SJCRH30 (cell line): ENCODE data around the gene SRSF7. TPM values are rescaled to one million over a fixed set of nuclear protein-coding genes. Genes with fewer than 3 reads are reported as not detected.
"Not testable (repeated sequence)": the region's sequence is repeated elsewhere in the genome, so short reads cannot be mapped to it uniquely, and the experiment has no call there.

Experiments
- DNase-seq, 2 experiments: peaks; one replicate each; pipeline ENCODE4 v3.0.0-alpha.2; 2015 to 2020
- H3K27ac ChIP-seq: fragments of 250-450 bp; sonication (Bioruptor Pico); 2 replicates; pipeline ENCODE4 v1.5.1; 2020; ENCODE audit warnings: mild to moderate bottlenecking, moderate library complexity
- H3K27me3 ChIP-seq: fragments of 250-450 bp; sonication (Bioruptor Pico); 2 replicates; pipeline ENCODE4 v1.5.1; 2020; ENCODE audit warnings: mild to moderate bottlenecking, moderate library complexity
- H3K36me3 ChIP-seq: fragments of 250-450 bp; sonication (Bioruptor Pico); 2 replicates; pipeline ENCODE4 v1.5.1; 2020; ENCODE audit warnings: mild to moderate bottlenecking, moderate library complexity
- H3K4me1 ChIP-seq: fragments of 250-450 bp; sonication (Bioruptor Pico); 2 replicates; pipeline ENCODE4 v1.5.1; 2020; ENCODE audit warnings: mild to moderate bottlenecking, moderate library complexity
- H3K4me3 ChIP-seq: fragments of 250-450 bp; sonication (Bioruptor Pico); 2 replicates; pipeline ENCODE4 v1.5.1; 2020; ENCODE audit warnings: mild to moderate bottlenecking, moderate library complexity
- H3K9me3 ChIP-seq: fragments of 250-450 bp; sonication (Bioruptor Pico); replicated peaks from 2 replicates; pipeline ENCODE4 v1.5.1; 2020; ENCODE audit warnings: mild to moderate bottlenecking, moderate library complexity
- total RNA-seq: library from RNA; depleted of rRNA; stranded (reverse); fragments of >200 nt; shearing (Covaris generic); gene quantifications from 2 replicates; pipeline ENCODE4 v1.2.3, GENCODE V29; 2014

SRSF7 gene
- total RNA-seq, 1 experiment from 2014 or later = 367 TPM

GRCh38 chr2:38775097-38775920, 24.1 kb upstream of the SRSF7 start:
- 0 out of 2 replicates have a peak, but pooled peaks cover 2% of the 10 kb centered on the region for H3K36me3 ChIP-seq
- no peak overlapping the region for H3K27ac ChIP-seq
- H3K27me3 ChIP-seq = no peaks in the 10 kb centered on the region
- peaks cover 11% of the 10 kb centered on the region for H3K4me1 ChIP-seq
- no peaks in the 10 kb centered on the region for H3K9me3 ChIP-seq
- no peak for DNase-seq
- H3K4me3 ChIP-seq = no peak overlapping the region

- peak; percentile 85 for DNase-seq
- H3K27ac ChIP-seq = peak overlapping the region; percentile 44
- H3K4me1 ChIP-seq = peaks cover 32% of the 10 kb centered on the region
- H3K9me3 ChIP-seq = no peaks in the 10 kb centered on the region
- H3K36me3 ChIP-seq = no peaks in the 10 kb centered on the region
- no peak overlapping the region for H3K4me3 ChIP-seq
- no peaks in the 10 kb centered on the region for H3K27me3 ChIP-seq
These were observed 20.5 kb upstream of the SRSF7 start for GRCh38 chr2:38771632-38772031.

- Histone ChIP-seq H3K4me1 (peaks cover 21% of the 10 kb centered on the region), H3K27me3 (0 out of 2 replicates have a peak, but pooled peaks cover 3% of the 10 kb centered on the region), H3K27ac (no peak overlapping the region), H3K36me3 (no peaks in the 10 kb centered on the region), H3K9me3 (no peaks in the 10 kb centered on the region), H3K4me3 (no peak overlapping the region)
- no peak for DNase-seq
These were observed 14.4 kb upstream of the SRSF7 start for GRCh38 chr2:38765551-38765950.

- peaks cover 21% of the 10 kb centered on the region for H3K4me1 ChIP-seq
- no peaks in the 10 kb centered on the region for H3K36me3 ChIP-seq
- H3K27me3 ChIP-seq = 0 out of 2 replicates have a peak, but pooled peaks cover 3% of the 10 kb centered on the region
- H3K27ac ChIP-seq = no peak overlapping the region
- H3K4me3 ChIP-seq = no peak overlapping the region
- no peaks in the 10 kb centered on the region for H3K9me3 ChIP-seq
- no peak for DNase-seq
These were observed 14.0 kb upstream of the SRSF7 start for GRCh38 chr2:38765149-38765548.

GRCh38 chr2:38763728-38764127, 12.6 kb upstream of the SRSF7 start:
- 0 out of 2 replicates have a peak, but pooled peaks cover 3% of the 10 kb centered on the region for H3K27me3 ChIP-seq
- no peaks in the 10 kb centered on the region for H3K36me3 ChIP-seq
- peaks cover 15% of the 10 kb centered on the region for H3K4me1 ChIP-seq
- no peaks in the 10 kb centered on the region for H3K9me3 ChIP-seq
- no peak overlapping the region for H3K27ac ChIP-seq
- no peak for DNase-seq
- no peak overlapping the region for H3K4me3 ChIP-seq

- no peak for DNase-seq
- Histone ChIP-seq H3K9me3 (no peaks in the 10 kb centered on the region), H3K27ac (no peak overlapping the region)
These were observed 12.1 kb upstream of the SRSF7 start for GRCh38 chr2:38763228-38763627.

GRCh38 chr2:38755891-38756290, 4.7 kb upstream of the SRSF7 start:
- H3K9me3 ChIP-seq, DNase-seq, H3K27ac ChIP-seq, H3K4me3 ChIP-seq, H3K27me3 ChIP-seq, H3K36me3 ChIP-seq, H3K4me1 ChIP-seq: not testable (repeated sequence)

More at GRCh38 chr2:38763228-38763627, 12.1 kb upstream of the SRSF7 start:
- Histone ChIP-seq H3K27me3 (0 out of 2 replicates have a peak, but pooled peaks cover 3% of the 10 kb centered on the region), H3K4me3 (no peak overlapping the region), H3K36me3 (no peaks in the 10 kb centered on the region), H3K4me1 (peaks cover 11% of the 10 kb centered on the region)

GRCh38 chr2:38754506-38754905, 3.3 kb upstream of the SRSF7 start:
- 0 out of 2 replicates have a peak, but pooled peaks cover 3% of the 10 kb centered on the region for H3K9me3 ChIP-seq
- peaks cover 2% of the 10 kb centered on the region; the same call in 1 of the 2 replicates for H3K4me1 ChIP-seq
- no peak overlapping the region for H3K4me3 ChIP-seq
- no peaks in the 10 kb centered on the region for H3K27me3 ChIP-seq
- H3K36me3 ChIP-seq = peaks cover 9% of the 10 kb centered on the region
- no peak overlapping the region for H3K27ac ChIP-seq
- no peak for DNase-seq

GRCh38 chr2:38754049-38754448, 2.9 kb upstream of the SRSF7 start:
- Histone ChIP-seq H3K27ac (no peak overlapping the region), H3K4me1 (peaks cover 6% of the 10 kb centered on the region), H3K9me3 (0 out of 2 replicates have a peak, but pooled peaks cover 3% of the 10 kb centered on the region), H3K27me3 (no peaks in the 10 kb centered on the region), H3K36me3 (peaks cover 14% of the 10 kb centered on the region), H3K4me3 (no peak overlapping the region)
- DNase-seq = no peak

- peak in 1 of 2 experiments; percentile 66 for DNase-seq
- peak overlapping the region; percentile 99 for H3K4me3 ChIP-seq
- H3K27ac ChIP-seq = peak overlapping the region; percentile 97
- peaks cover 36% of the 10 kb centered on the region for H3K36me3 ChIP-seq
- no peaks in the 10 kb centered on the region for H3K27me3 ChIP-seq
- 0 out of 2 replicates have a peak, but pooled peaks cover under 1% of the 10 kb centered on the region for H3K9me3 ChIP-seq
- peaks cover 19% of the 10 kb centered on the region for H3K4me1 ChIP-seq
These were observed 642 bp upstream of the SRSF7 start for GRCh38 chr2:38751596-38752410.

GRCh38 chr2:38750011-38750890, 910 bp downstream of the SRSF7 start:
- peaks cover 52% of the 10 kb centered on the region for H3K36me3 ChIP-seq

GRCh38 chr2:38748943-38749804, 2.0 kb downstream of the SRSF7 start:
- Histone ChIP-seq H3K27ac (peak overlapping the region; percentile 97; the same call in 1 of the 2 replicates), H3K36me3 (peaks cover 63% of the 10 kb centered on the region), H3K4me1 (peaks cover 22% of the 10 kb centered on the region)

More at GRCh38 chr2:38750011-38750890, 910 bp downstream of the SRSF7 start:
- Histone ChIP-seq H3K27me3 (no peaks in the 10 kb centered on the region), H3K4me1 (peaks cover 22% of the 10 kb centered on the region), H3K9me3 (no peaks in the 10 kb centered on the region), H3K4me3 (peak overlapping the region; percentile 99), H3K27ac (peak overlapping the region; percentile 97)
- peak; percentile 45 to 62 for DNase-seq

GRCh38 chr2:38748391-38748790, 2.8 kb downstream of the SRSF7 start:
- Histone ChIP-seq H3K27me3 (no peaks in the 10 kb centered on the region), H3K4me3 (no peak overlapping the region), H3K27ac (no peak overlapping the region), H3K4me1 (peaks cover 20% of the 10 kb centered on the region), H3K9me3 (no peaks in the 10 kb centered on the region), H3K36me3 (peaks cover 71% of the 10 kb centered on the region)
- no peak for DNase-seq

More at GRCh38 chr2:38748943-38749804, 2.0 kb downstream of the SRSF7 start:
- no peaks in the 10 kb centered on the region for H3K9me3 ChIP-seq
- H3K4me3 ChIP-seq = peak overlapping the region; percentile 99
- H3K27me3 ChIP-seq = no peaks in the 10 kb centered on the region
- DNase-seq = no peak
